ENCODE data around the gene ARX. TPM values are rescaled to one million over a fixed set of nuclear protein-coding genes. Genes with fewer than 3 reads are reported as not detected.

ARX gene
- total RNA-seq, 2 donors from 2014 or later: 0.09 to 9.3 TPM

GRCh38 chrX:25010784-25011588, 4.8 kb downstream of the ARX start:
- no peak overlapping the region for H3K27ac ChIP-seq
- H3K36me3 ChIP-seq: no peaks in the 10 kb centered on the region
- intact Hi-C loops (cut with DNase I): no loop called here
- TF ChIP-seq POLR2A (IDR thresholded peaks at IDR 0.05) (no peak), POLR2AphosphoS5 (IDR thresholded peaks at IDR 0.05) (no peak), CTCF (IDR thresholded peaks at IDR 0.05) (no peak)
- H3K27me3 ChIP-seq (replicated peaks; ENCODE audit: insufficient read depth): no peaks in the 10 kb centered on the region
- WGBS: 20% methylated on average over 28 of the region's 33 CpGs
- no peaks in the 10 kb centered on the region for H3K4me1 ChIP-seq (replicated peaks)
- DNase-seq (ENCODE audit: low spot score): no peak
- no peak overlapping the region for H3K4me3 ChIP-seq
- H3K9me3 ChIP-seq: no peaks in the 10 kb centered on the region

GRCh38 chrX:25009407-25009806, 6.4 kb downstream of the ARX start:
- intact Hi-C loops (cut with DNase I): no loop called here
- no peak for DNase-seq (ENCODE audit: low spot score)
- Histone ChIP-seq H3K4me3 (no peak overlapping the region), H3K9me3 (no peaks in the 10 kb centered on the region), H3K4me1 (replicated peaks) (no peaks in the 10 kb centered on the region), H3K36me3 (no peaks in the 10 kb centered on the region), H3K27me3 (replicated peaks; ENCODE audit: insufficient read depth) (no peaks in the 10 kb centered on the region), H3K27ac (no peak overlapping the region)
- TF ChIP-seq CTCF (IDR thresholded peaks at IDR 0.05) (no peak), POLR2A (IDR thresholded peaks at IDR 0.05) (no peak), POLR2AphosphoS5 (IDR thresholded peaks at IDR 0.05) (no peak)
- WGBS: 48% methylated on average over 7 of the region's 7 CpGs

GRCh38 chrX:25007059-25008053, 8.4 kb downstream of the ARX start:
- Histone ChIP-seq H3K9me3 (no peaks in the 10 kb centered on the region), H3K4me1 (replicated peaks) (no peaks in the 10 kb centered on the region), H3K4me3 (no peak overlapping the region), H3K36me3 (no peaks in the 10 kb centered on the region), H3K27ac (no peak overlapping the region), H3K27me3 (replicated peaks; ENCODE audit: insufficient read depth) (no peaks in the 10 kb centered on the region)
- intact Hi-C loops (cut with DNase I): no loop called here
- 5% methylated on average over 56 of the region's 64 CpGs for WGBS
- TF ChIP-seq POLR2AphosphoS5 (IDR thresholded peaks at IDR 0.05) (no peak), CTCF (IDR thresholded peaks at IDR 0.05) (no peak), POLR2A (IDR thresholded peaks at IDR 0.05) (no peak)
- no peak for DNase-seq (ENCODE audit: low spot score)

GRCh38 chrX:25006586-25007058, 9.1 kb downstream of the ARX start:
- Histone ChIP-seq H3K36me3 (no peaks in the 10 kb centered on the region), H3K4me1 (replicated peaks) (no peaks in the 10 kb centered on the region), H3K27ac (no peak overlapping the region), H3K27me3 (replicated peaks; ENCODE audit: insufficient read depth) (no peaks in the 10 kb centered on the region), H3K4me3 (no peak overlapping the region), H3K9me3 (no peaks in the 10 kb centered on the region)
- no peak for TF ChIP-seq CTCF (IDR thresholded peaks at IDR 0.05)
- no peak for TF ChIP-seq POLR2AphosphoS5 (IDR thresholded peaks at IDR 0.05)
- TF ChIP-seq POLR2A (IDR thresholded peaks at IDR 0.05): no peak
- intact Hi-C loops (cut with DNase I): no loop called here
- DNase-seq (ENCODE audit: low spot score): no peak
- WGBS: 7% methylated on average over 6 of the region's 7 CpGs
